ENCODE results near the gene KLHL29. TPM values are rescaled to one million over a fixed set of nuclear protein-coding genes. Genes with fewer than 3 reads are reported as not detected.

KLHL29 gene
- total RNA-seq, 1 donor from 2014 or later: 36.5 TPM

DNA sequence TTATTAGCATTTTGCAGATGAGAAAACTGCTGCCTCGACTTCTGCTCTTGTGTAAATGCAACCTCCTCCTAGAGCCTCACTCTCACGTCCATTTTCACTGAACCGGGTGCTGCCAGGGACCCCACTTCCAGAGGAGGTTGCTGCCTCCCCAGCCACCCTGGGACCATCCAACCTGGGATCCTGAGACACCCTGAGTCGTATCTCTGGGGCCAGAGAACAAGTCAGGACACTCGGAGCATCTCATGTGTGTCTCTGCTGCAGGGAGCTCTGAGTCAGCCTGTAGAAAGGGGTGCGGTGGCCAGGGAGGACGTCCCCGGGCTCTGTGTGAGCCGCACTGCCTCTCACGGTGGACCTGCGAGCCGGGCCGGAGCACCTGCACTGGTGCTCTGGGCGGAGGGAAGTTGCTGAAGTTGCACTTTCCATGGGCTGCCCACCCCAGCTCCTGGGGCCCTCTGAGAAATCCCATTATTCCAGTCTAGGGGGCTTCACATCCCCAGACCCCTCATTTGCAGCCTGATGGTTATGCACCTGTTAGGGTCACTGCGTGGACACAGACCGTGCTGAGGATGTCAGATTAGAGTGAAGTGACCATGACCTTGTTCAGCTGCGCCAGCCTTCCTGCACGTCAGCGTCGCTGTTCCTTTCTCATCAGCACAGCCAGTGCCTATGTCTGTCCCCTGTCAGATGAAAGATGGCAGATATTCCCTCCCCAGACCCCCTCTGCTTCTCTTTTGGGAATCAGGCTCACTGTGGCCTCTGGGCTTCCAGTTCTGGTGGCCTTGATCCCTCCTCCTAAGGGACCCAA lies 230.4 kb downstream of the KLHL29 start:
- no peak overlapping the region for H3K27ac Mint-ChIP-seq (ENCODE audit: unreplicated experiment)
- DNase-seq: no peak
- H3K27me3 Mint-ChIP-seq (ENCODE audit: unreplicated experiment): peaks cover 8% of the 10 kb centered on the region
- H3K4me1 Mint-ChIP-seq (ENCODE audit: low read depth, unreplicated experiment): peaks cover 46% of the 10 kb centered on the region
- H3K36me3 Mint-ChIP-seq (ENCODE audit: unreplicated experiment): peaks cover 13% of the 10 kb centered on the region
- H3K9me3 Mint-ChIP-seq (ENCODE audit: unreplicated experiment): peaks cover 8% of the 10 kb centered on the region
- TF ChIP-seq, protein P1, sequence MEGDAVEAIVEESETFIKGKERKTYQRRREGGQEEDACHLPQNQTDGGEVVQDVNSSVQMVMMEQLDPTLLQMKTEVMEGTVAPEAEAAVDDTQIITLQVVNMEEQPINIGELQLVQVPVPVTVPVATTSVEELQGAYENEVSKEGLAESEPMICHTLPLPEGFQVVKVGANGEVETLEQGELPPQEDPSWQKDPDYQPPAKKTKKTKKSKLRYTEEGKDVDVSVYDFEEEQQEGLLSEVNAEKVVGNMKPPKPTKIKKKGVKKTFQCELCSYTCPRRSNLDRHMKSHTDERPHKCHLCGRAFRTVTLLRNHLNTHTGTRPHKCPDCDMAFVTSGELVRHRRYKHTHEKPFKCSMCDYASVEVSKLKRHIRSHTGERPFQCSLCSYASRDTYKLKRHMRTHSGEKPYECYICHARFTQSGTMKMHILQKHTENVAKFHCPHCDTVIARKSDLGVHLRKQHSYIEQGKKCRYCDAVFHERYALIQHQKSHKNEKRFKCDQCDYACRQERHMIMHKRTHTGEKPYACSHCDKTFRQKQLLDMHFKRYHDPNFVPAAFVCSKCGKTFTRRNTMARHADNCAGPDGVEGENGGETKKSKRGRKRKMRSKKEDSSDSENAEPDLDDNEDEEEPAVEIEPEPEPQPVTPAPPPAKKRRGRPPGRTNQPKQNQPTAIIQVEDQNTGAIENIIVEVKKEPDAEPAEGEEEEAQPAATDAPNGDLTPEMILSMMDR (IDR thresholded peaks at IDR 0.05; ENCODE audit: partially characterized antibody, unreplicated experiment): no peak
- no peak overlapping the region for H3K4me3 Mint-ChIP-seq (ENCODE audit: unreplicated experiment)

DNA sequence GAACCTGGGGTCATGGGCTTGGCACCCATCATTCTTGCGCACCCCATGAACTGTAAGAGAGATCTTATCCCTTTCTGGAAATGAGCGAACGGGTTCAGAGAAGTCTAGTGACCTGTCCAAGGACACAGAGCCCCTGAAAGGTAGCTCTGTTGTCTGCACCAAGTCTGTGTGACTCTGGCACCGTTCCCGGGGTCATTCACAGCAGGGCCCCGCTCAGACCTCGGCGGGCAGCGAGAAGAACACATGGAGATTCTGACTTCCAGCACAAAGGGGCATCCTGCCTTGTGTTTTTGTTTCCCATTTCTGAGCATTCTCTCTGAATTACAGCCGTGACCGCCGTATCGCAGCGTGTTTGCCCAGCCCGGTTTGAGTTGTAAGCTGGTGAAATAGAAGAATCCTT lies 231.7 kb downstream of the KLHL29 start:
- Mint-ChIP-seq H3K4me3 (ENCODE audit: unreplicated experiment) (no peak overlapping the region), H3K36me3 (ENCODE audit: unreplicated experiment) (peaks cover 5% of the 10 kb centered on the region), H3K9me3 (ENCODE audit: unreplicated experiment) (peaks cover 9% of the 10 kb centered on the region), H3K27ac (ENCODE audit: unreplicated experiment) (no peak overlapping the region), H3K27me3 (ENCODE audit: unreplicated experiment) (peaks cover 13% of the 10 kb centered on the region), H3K4me1 (ENCODE audit: low read depth, unreplicated experiment) (peaks cover 56% of the 10 kb centered on the region)
- no peak for DNase-seq
- TF ChIP-seq, protein P1 (IDR thresholded peaks at IDR 0.05; ENCODE audit: partially characterized antibody, unreplicated experiment): no peak

DNA sequence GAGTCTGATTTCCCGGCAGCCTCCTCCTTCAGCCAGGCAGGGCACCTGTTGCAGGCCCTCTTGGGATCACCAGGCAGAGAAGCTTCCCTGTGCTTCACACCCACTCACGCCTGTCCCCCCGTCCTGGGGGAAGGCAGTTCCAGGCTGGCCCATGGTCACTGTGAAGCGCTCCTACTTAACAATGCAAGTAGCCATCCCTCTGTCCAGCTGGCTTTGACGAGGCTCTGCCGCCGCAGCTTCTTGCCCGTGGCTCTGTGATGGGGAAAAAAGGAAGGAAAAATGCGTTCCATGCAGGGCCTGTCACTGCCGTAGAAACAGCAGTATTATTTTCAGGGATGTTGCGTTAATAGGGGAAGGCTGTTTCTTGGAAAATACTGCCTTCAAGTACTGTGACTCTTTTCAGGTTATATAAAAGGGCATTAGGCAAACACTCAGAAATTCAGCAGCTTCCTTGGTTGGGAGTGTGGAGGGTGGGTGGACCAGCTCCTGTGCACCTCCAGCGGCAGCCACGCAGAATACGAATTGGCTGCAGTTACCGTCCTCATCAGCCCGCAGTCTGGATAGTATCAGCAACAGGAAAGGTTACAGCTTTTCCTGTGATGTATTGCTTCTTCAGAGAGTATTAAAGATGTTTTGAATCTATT lies 232.3 kb downstream of the KLHL29 start:
- peaks cover 62% of the 10 kb centered on the region for H3K4me1 Mint-ChIP-seq (ENCODE audit: low read depth, unreplicated experiment)
- peak overlapping the region; percentile 72 for H3K27ac Mint-ChIP-seq (ENCODE audit: unreplicated experiment)
- peaks cover 13% of the 10 kb centered on the region for H3K27me3 Mint-ChIP-seq (ENCODE audit: unreplicated experiment)
- TF ChIP-seq, protein P1 (IDR thresholded peaks at IDR 0.05; ENCODE audit: partially characterized antibody, unreplicated experiment): no peak
- peak; percentile 76 for DNase-seq
- H3K36me3 Mint-ChIP-seq (ENCODE audit: unreplicated experiment): no peaks in the 10 kb centered on the region
- H3K9me3 Mint-ChIP-seq (ENCODE audit: unreplicated experiment): peaks cover 9% of the 10 kb centered on the region
- peak overlapping the region; percentile 78 for H3K4me3 Mint-ChIP-seq (ENCODE audit: unreplicated experiment)

DNA sequence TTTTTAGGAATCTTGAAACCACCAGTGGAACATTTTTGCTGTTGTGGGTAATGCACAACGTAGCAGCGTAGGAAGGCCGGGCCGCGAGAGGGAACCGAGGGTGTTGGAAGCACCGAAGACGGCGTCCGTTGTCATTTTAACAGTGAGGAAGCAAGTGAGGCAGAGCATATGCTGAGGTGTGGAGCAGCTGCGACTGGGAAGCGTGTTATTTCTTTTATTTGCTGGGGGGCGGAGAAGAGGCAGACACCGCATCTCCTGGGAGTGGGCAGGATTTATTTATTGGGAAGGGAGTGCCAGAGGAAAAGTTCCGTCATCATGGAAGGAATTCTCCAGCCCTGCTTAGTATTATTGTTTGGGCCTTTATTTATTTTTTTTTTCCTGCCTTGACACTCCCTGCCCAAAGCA lies 232.8 kb downstream of the KLHL29 start:
- Mint-ChIP-seq H3K4me3 (ENCODE audit: unreplicated experiment) (peak overlapping the region; percentile 78), H3K27me3 (ENCODE audit: unreplicated experiment) (peaks cover 15% of the 10 kb centered on the region), H3K36me3 (ENCODE audit: unreplicated experiment) (no peaks in the 10 kb centered on the region), H3K27ac (ENCODE audit: unreplicated experiment) (peak overlapping the region; percentile 72), H3K4me1 (ENCODE audit: low read depth, unreplicated experiment) (peaks cover 66% of the 10 kb centered on the region), H3K9me3 (ENCODE audit: unreplicated experiment) (peaks cover 9% of the 10 kb centered on the region)
- TF ChIP-seq, protein P1 (IDR thresholded peaks at IDR 0.05; ENCODE audit: partially characterized antibody, unreplicated experiment): no peak
- no peak for DNase-seq

DNA sequence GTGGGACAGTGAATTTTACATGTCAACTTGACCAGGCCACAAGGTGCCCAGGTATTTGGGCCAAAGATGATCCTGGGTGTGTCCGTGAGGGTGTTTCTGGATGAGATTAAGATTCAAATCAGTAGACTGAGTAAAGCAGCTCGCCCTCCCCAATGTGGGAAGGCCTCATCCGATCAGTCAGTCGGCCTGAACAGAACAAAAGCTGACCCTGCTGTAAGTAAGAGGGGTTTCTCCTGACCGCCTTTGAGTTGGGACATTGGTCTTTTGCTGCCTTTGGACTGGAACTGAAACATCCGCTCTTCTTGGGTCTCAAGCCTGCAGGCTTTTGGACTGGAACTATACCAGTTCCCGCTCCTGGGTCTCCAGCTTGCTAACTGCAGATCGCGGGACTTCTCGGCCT lies 233.3 kb downstream of the KLHL29 start:
- H3K27ac Mint-ChIP-seq (ENCODE audit: unreplicated experiment): peak overlapping the region; percentile 52
- DNase-seq: no peak
- peaks cover 66% of the 10 kb centered on the region for H3K4me1 Mint-ChIP-seq (ENCODE audit: low read depth, unreplicated experiment)
- TF ChIP-seq, protein P1 (IDR thresholded peaks at IDR 0.05; ENCODE audit: partially characterized antibody, unreplicated experiment): no peak
- no peak overlapping the region for H3K4me3 Mint-ChIP-seq (ENCODE audit: unreplicated experiment)
- H3K36me3 Mint-ChIP-seq (ENCODE audit: unreplicated experiment): no peaks in the 10 kb centered on the region
- peaks cover 9% of the 10 kb centered on the region for H3K9me3 Mint-ChIP-seq (ENCODE audit: unreplicated experiment)
- peaks cover 15% of the 10 kb centered on the region for H3K27me3 Mint-ChIP-seq (ENCODE audit: unreplicated experiment)
